ENCODE results near the gene ICA1. TPM values are rescaled to one million over a fixed set of nuclear protein-coding genes. Genes with fewer than 3 reads are reported as not detected.

The ICA1 gene
- total and polyA plus RNA-seq, 2 of the 13 experiments (the other 11 are each of a cell fraction or from before 2014, with no cell fraction given) = 0.29 TPM; not detected in 1

GRCh38 chr7:8143151-8143874 is 118.7 kb downstream of the ICA1 start:
- CTCF ChIA-PET (ENCODE audit: low intra/inter-chr PET ratio, low total read pairs) = no interaction called here
- Histone ChIP-seq H4K20me1 (ENCODE audit: insufficient read depth, low read length) (no peaks in the 10 kb centered on the region), H3K4me3 (replicated peaks in 1 of 3; ENCODE audit: insufficient read depth in 1 of 3, low read depth in 2 of 3, low read length in 3 of 3) (no peak overlapping the region), H3K36me3 (replicated peaks in 1 of 2; ENCODE audit: control insufficient read depth in 1 of 2, insufficient read depth in 2 of 2, low read length in 2 of 2) (no peaks in the 10 kb centered on the region), H3K9me3 (ENCODE audit: low read length) (no peaks in the 10 kb centered on the region), H3K4me1 (ENCODE audit: insufficient read depth, low read length) (peaks cover 9% of the 10 kb centered on the region), H3K79me2 (ENCODE audit: insufficient read depth, low read length) (no peaks in the 10 kb centered on the region), H3K4me2 (ENCODE audit: low read depth, low read length) (no peak overlapping the region), H2AFZ (ENCODE audit: low read length) (no peak overlapping the region), H3K9ac (ENCODE audit: insufficient read depth, low read depth, low read length) (no peak overlapping the region), H3K27ac (ENCODE audit: extremely low read length, insufficient read depth, low read length) (no peak overlapping the region), H3K27me3 (ENCODE audit: control insufficient read depth in 1 of 2, insufficient read depth in 2 of 2, low read length in 2 of 2) (no peaks in the 10 kb centered on the region)
- no TSS peak for BruUV-seq (replicated peaks)
- in situ Hi-C loops (cut with HindIII; ENCODE audit: extremely low pct_ligation_motif_present, low pct_unique_long_range_greater_than_20kb) = no loop called here
- ATAC-seq (no peak; the same call in 1 of the 3 replicates), FAIRE-seq (no peak), DNase-seq (ENCODE audit: low spot score) (no peak)
- POLR2A ChIA-PET = no interaction called here
- intact Hi-C loops (cut with micrococcal nuclease; ENCODE audit: unreplicated experiment) = no loop called here
- whole genome bisulfite sequencing (ENCODE audit: low lambda C conversion rate) = 45% methylated on average over 6 of the region's 6 CpGs
- TF ChIP-seq HMG20B (CRISPR knock-in tag; conservative IDR thresholded peaks at IDR 0.05) (no peak), ZHX2 (IDR thresholded peaks at IDR 0.05; ENCODE audit: low read depth) (no peak), ZHX2 (CRISPR knock-in tag; IDR thresholded peaks at IDR 0.05; ENCODE audit: borderline replicate concordance) (no peak), ZNF142 (CRISPR knock-in tag; IDR thresholded peaks at IDR 0.05) (no peak), RXRB (CRISPR knock-in tag; IDR thresholded peaks at IDR 0.05; ENCODE audit: borderline replicate concordance) (no peak), DNMT1 (CRISPR knock-in tag; IDR thresholded peaks at IDR 0.05) (no peak), POGK (CRISPR knock-in tag; conservative IDR thresholded peaks at IDR 0.05) (no peak), ZSCAN5A (CRISPR knock-in tag; IDR thresholded peaks at IDR 0.05; ENCODE audit: borderline replicate concordance) (no peak)
